Liver (tissue), 9 donors: ENCODE measurements around the gene SLC44A1. TPM values are rescaled to one million over a fixed set of nuclear protein-coding genes. Genes with fewer than 3 reads are reported as not detected.

ENCODE experiments used
- DNase-seq: peaks from one replicate; pipeline ENCODE4 v3.0.0-alpha.2; 2017; ENCODE audit warnings: low spot score
- H3K27ac ChIP-seq, 2 donors: one replicate each; pipeline ENCODE4 v1.7.0; 2013; ENCODE audit warnings: inconsistent platforms in 2 of 2, low read length in 2 of 2, control low read depth in 1 of 2, low read depth in 1 of 2, mild to moderate bottlenecking in 1 of 2
- H3K27me3 ChIP-seq, 4 donors: one replicate each; pipeline versions ENCODE4 v1.6.1 to v1.7.0; 2013; ENCODE audit warnings: low read length in 3 of 4, inconsistent platforms in 1 of 4, mild to moderate bottlenecking in 1 of 4, moderate library complexity in 1 of 4; ENCODE audit not compliant: control insufficient read depth in 4 of 4, insufficient read depth in 4 of 4
- H3K36me3 ChIP-seq, 4 donors: one replicate each; pipeline versions ENCODE4 v1.6.1 to v1.7.0; 2013; ENCODE audit warnings: low read length in 3 of 4, mild to moderate bottlenecking in 3 of 4, low read depth in 1 of 4, moderate library complexity in 1 of 4; ENCODE audit not compliant: control insufficient read depth in 4 of 4, insufficient read depth in 3 of 4
- H3K4me1 ChIP-seq, 4 donors: one replicate each; pipeline versions ENCODE4 v1.6.1 to v1.7.0; 2013; ENCODE audit warnings: low read length in 3 of 4, mild to moderate bottlenecking in 3 of 4, moderate library complexity in 1 of 4; ENCODE audit not compliant: control insufficient read depth in 4 of 4, insufficient read depth in 4 of 4
- H3K4me3 ChIP-seq, 3 donors: one replicate each; pipeline versions ENCODE4 v1.6.1 to v1.7.0; 2013; ENCODE audit warnings: low read length in 3 of 3, control low read depth in 1 of 3, low read depth in 1 of 3, mild to moderate bottlenecking in 1 of 3
- H3K9ac ChIP-seq, 2 donors: one replicate each; pipeline ENCODE4 v1.7.0; 2013; ENCODE audit warnings: low read length in 2 of 2, mild to moderate bottlenecking in 2 of 2, moderate library complexity in 2 of 2, control low read depth in 1 of 2, low read depth in 1 of 2
- H3K9me3 ChIP-seq, 4 donors: one replicate each; pipeline versions ENCODE4 v1.6.1 to v1.7.0; 2013; ENCODE audit warnings: low read length in 3 of 4; ENCODE audit not compliant: control insufficient read depth in 4 of 4
- CTCF ChIP-seq: fragments of 150-350 bp; IDR thresholded peaks from 2 replicates; pipeline ENCODE4 v1.5.1; 2017; ENCODE audit warnings: improper control_type of control experiment, low read depth, low read length; ENCODE audit not compliant: missing input control
- EGR1 ChIP-seq, 2 donors: IDR thresholded peaks; 2 replicates each; pipeline ENCODE4 v1.6.1; 2016 to 2018; ENCODE audit warnings: antibody characterized with exemption in 2 of 2, low read depth in 2 of 2
- FOXA1 ChIP-seq: IDR thresholded peaks from 2 replicates; pipeline ENCODE4 v1.6.1; 2016; ENCODE audit warnings: antibody characterized with exemption
- FOXA2 ChIP-seq: IDR thresholded peaks from 2 replicates; pipeline ENCODE4 v1.6.1; 2016; ENCODE audit warnings: antibody characterized with exemption
- HNF4A ChIP-seq, 2 donors: conservative IDR thresholded peaks; 2 replicates each; pipeline ENCODE4 v1.6.1; 2016; ENCODE audit warnings: antibody characterized with exemption in 2 of 2, mild to moderate bottlenecking in 2 of 2
- HNF4G ChIP-seq: IDR thresholded peaks from 2 replicates; pipeline ENCODE4 v1.6.1; 2016; ENCODE audit warnings: antibody characterized with exemption
- JUND ChIP-seq, 2 donors: IDR thresholded peaks; 2 replicates each; pipeline ENCODE4 v1.6.1; 2016; ENCODE audit warnings: antibody characterized with exemption in 2 of 2
- NR2F2 ChIP-seq: IDR thresholded peaks from 2 replicates; pipeline ENCODE4 v1.6.1; 2016; ENCODE audit warnings: antibody characterized with exemption
- RAD21 ChIP-seq, 2 donors: IDR thresholded peaks; 2 replicates each; pipeline ENCODE4 v1.6.1; 2016; ENCODE audit warnings: antibody characterized with exemption in 2 of 2, mild to moderate bottlenecking in 2 of 2
- SP1 ChIP-seq: IDR thresholded peaks from 2 replicates; pipeline ENCODE4 v1.6.1; 2018; ENCODE audit warnings: antibody characterized with exemption, mild to moderate bottlenecking
- YY1 ChIP-seq: IDR thresholded peaks from 2 replicates; pipeline ENCODE4 v1.6.1; 2016; ENCODE audit warnings: antibody characterized with exemption, mild to moderate bottlenecking
- WGBS: extraction: QIAGEN DNeasy Blood & Tissue Kit; methylation state at CpG from one replicate; pipeline ENCODE4 v1.1.7; 2013; 5-methylcytosine and 5-hydroxymethylcytosine counted together
- polyA plus RNA-seq, 2 donors: library from polyadenylated mRNA; stranded (reverse) in 1 of 2; unstranded in 1 of 2; fragments of 200-250 nt in 1 of 2; fragments of >200 nt in 1 of 2; fragmentation: Nextera tagmentation in 1 of 2; extraction: Ambion mirVana in 1 of 2; gene quantifications; one replicate each; pipeline versions ENCODE4 v1.2.1 to v1.2.3, GENCODE V29; 2013 to 2015
- total RNA-seq, 2 donors: library from RNA; depleted of rRNA; stranded (reverse); fragments of >200 nt; gene quantifications; one replicate each; pipeline ENCODE4 v1.2.3, GENCODE V29; 2014
- TF ChIP-seq, protein P1 (sequence below): IDR thresholded peaks from 2 replicates; pipeline ENCODE4 v1.6.1; 2016; ENCODE audit warnings: antibody characterized with exemption
- TF ChIP-seq, protein P2 (sequence below): IDR thresholded peaks from 2 replicates; pipeline ENCODE4 v1.6.1; 2016; ENCODE audit warnings: antibody characterized with exemption
- TF ChIP-seq, protein P3 (sequence below): IDR thresholded peaks from 2 replicates; pipeline ENCODE4 v1.6.1; 2016; ENCODE audit warnings: antibody characterized with exemption
- TF ChIP-seq, protein P4 (sequence below): IDR thresholded peaks from 2 replicates; pipeline ENCODE4 v1.6.1; 2016; ENCODE audit warnings: antibody characterized with exemption, mild to moderate bottlenecking
- donor health status: healthy.
- donor health status: healthy.
- donor health status: healthy.
- donor health status: healthy.
- donor health status: healthy.

The SLC44A1 gene
- total and polyA plus RNA-seq, 4 donors, result 18.1 to 73.1 (median 53.1) TPM

- H3K36me3 ChIP-seq, result peaks cover 2 to 15% (median 9%) of the 10 kb centered on the region in 4 donors
- WGBS, result 97% methylated on average over 2 of the region's 2 CpGs
- no peak overlapping the region for H3K4me3 ChIP-seq
- peaks cover 0 to 2% (median 0%) of the 10 kb centered on the region in 4 donors for H3K4me1 ChIP-seq
- no peaks in the 10 kb centered on the region for H3K9me3 ChIP-seq
- TF ChIP-seq NR2F2 (no peak), EGR1 (IDR thresholded peaks at IDR 0.05; ENCODE audit: low read depth in 2 of 2) (no peak), CTCF (no peak), YY1 (no peak), JUND (IDR thresholded peaks at IDR 0.05) (no peak), FOXA2 (no peak), FOXA1 (no peak), HNF4A (conservative IDR thresholded peaks at IDR 0.05) (no peak), SP1 (no peak)
- TF ChIP-seq, protein P1, sequence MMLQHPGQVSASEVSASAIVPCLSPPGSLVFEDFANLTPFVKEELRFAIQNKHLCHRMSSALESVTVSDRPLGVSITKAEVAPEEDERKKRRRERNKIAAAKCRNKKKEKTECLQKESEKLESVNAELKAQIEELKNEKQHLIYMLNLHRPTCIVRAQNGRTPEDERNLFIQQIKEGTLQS, result no peak
- TF ChIP-seq, protein P2, sequence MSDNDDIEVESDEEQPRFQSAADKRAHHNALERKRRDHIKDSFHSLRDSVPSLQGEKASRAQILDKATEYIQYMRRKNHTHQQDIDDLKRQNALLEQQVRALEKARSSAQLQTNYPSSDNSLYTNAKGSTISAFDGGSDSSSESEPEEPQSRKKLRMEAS, result no peak
- TF ChIP-seq, protein P3, sequence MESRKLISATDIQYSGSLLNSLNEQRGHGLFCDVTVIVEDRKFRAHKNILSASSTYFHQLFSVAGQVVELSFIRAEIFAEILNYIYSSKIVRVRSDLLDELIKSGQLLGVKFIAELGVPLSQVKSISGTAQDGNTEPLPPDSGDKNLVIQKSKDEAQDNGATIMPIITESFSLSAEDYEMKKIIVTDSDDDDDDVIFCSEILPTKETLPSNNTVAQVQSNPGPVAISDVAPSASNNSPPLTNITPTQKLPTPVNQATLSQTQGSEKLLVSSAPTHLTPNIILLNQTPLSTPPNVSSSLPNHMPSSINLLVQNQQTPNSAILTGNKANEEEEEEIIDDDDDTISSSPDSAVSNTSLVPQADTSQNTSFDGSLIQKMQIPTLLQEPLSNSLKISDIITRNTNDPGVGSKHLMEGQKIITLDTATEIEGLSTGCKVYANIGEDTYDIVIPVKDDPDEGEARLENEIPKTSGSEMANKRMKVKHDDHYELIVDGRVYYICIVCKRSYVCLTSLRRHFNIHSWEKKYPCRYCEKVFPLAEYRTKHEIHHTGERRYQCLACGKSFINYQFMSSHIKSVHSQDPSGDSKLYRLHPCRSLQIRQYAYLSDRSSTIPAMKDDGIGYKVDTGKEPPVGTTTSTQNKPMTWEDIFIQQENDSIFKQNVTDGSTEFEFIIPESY, result no peak
- H3K9ac ChIP-seq, result no peak overlapping the region
- no peaks in the 10 kb centered on the region for H3K27me3 ChIP-seq
- no peak for DNase-seq
- H3K27ac ChIP-seq, result no peak overlapping the region
Measured at GRCh38 chr9:105302728-105303127, 58.3 kb downstream of the SLC44A1 start.

GRCh38 chr9:105305856-105306255 lies 61.4 kb downstream of the SLC44A1 start:
- no peak overlapping the region for H3K4me3 ChIP-seq
- H3K36me3 ChIP-seq, result peaks cover 0 to 12% (median 2%) of the 10 kb centered on the region in 4 donors
- peaks cover 0 to 2% (median 0%) of the 10 kb centered on the region in 4 donors for H3K4me1 ChIP-seq
- 85% methylated on average over 1 of the region's 1 CpG for WGBS
- no peak overlapping the region for H3K27ac ChIP-seq
- H3K9me3 ChIP-seq, result no peaks in the 10 kb centered on the region
- TF ChIP-seq, protein P4, sequence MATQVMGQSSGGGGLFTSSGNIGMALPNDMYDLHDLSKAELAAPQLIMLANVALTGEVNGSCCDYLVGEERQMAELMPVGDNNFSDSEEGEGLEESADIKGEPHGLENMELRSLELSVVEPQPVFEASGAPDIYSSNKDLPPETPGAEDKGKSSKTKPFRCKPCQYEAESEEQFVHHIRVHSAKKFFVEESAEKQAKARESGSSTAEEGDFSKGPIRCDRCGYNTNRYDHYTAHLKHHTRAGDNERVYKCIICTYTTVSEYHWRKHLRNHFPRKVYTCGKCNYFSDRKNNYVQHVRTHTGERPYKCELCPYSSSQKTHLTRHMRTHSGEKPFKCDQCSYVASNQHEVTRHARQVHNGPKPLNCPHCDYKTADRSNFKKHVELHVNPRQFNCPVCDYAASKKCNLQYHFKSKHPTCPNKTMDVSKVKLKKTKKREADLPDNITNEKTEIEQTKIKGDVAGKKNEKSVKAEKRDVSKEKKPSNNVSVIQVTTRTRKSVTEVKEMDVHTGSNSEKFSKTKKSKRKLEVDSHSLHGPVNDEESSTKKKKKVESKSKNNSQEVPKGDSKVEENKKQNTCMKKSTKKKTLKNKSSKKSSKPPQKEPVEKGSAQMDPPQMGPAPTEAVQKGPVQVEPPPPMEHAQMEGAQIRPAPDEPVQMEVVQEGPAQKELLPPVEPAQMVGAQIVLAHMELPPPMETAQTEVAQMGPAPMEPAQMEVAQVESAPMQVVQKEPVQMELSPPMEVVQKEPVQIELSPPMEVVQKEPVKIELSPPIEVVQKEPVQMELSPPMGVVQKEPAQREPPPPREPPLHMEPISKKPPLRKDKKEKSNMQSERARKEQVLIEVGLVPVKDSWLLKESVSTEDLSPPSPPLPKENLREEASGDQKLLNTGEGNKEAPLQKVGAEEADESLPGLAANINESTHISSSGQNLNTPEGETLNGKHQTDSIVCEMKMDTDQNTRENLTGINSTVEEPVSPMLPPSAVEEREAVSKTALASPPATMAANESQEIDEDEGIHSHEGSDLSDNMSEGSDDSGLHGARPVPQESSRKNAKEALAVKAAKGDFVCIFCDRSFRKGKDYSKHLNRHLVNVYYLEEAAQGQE, result no peak
- TF ChIP-seq HNF4A (conservative IDR thresholded peaks at IDR 0.05) (no peak), SP1 (no peak), RAD21 (IDR thresholded peaks at IDR 0.05) (no peak), HNF4G (no peak), EGR1 (IDR thresholded peaks at IDR 0.05; ENCODE audit: low read depth in 2 of 2) (no peak), FOXA2 (no peak), CTCF (no peak), JUND (IDR thresholded peaks at IDR 0.05) (no peak)
- TF ChIP-seq, protein P3, result no peak
- DNase-seq, result no peak
- no peaks in the 10 kb centered on the region for H3K27me3 ChIP-seq
- H3K9ac ChIP-seq, result no peak overlapping the region
